Upper lobe of right lung (tissue), 1 donor: ENCODE results near the gene EXOC4. TPM values are rescaled to one million over a fixed set of nuclear protein-coding genes. Genes with fewer than 3 reads are reported as not detected.

Source experiments
- ATAC-seq: fragments of 200-7000 bp; cut with Tn5 transposase; one replicate; pipeline ENCODE4 v1.9.1; 2020; ENCODE audit warnings: mild to moderate bottlenecking, moderate library complexity
- DNase-seq: peaks from one replicate; pipeline ENCODE4 v3.0.0-alpha.2; 2020
- H3K27ac ChIP-seq: fragments of 200-600 bp; one replicate; pipeline ENCODE4 v1.8.0; 2022
- H3K27me3 ChIP-seq: fragments of 200-600 bp; one replicate; pipeline ENCODE4 v1.8.0; 2022; ENCODE audit warnings: mild to moderate bottlenecking
- H3K36me3 ChIP-seq: fragments of 200-600 bp; one replicate; pipeline ENCODE4 v1.8.0; 2022
- H3K4me1 ChIP-seq: fragments of 200-600 bp; one replicate; pipeline ENCODE4 v1.8.0; 2022
- H3K4me3 ChIP-seq: fragments of 200-600 bp; one replicate; pipeline ENCODE4 v1.8.0; 2022; ENCODE audit warnings: mild to moderate bottlenecking
- H3K9me3 ChIP-seq: fragments of 200-600 bp; one replicate; pipeline ENCODE4 v1.8.0; 2022
- CTCF ChIP-seq: fragments of 200-600 bp; IDR thresholded peaks from one replicate; pipeline ENCODE4 v1.8.0; 2022; ENCODE audit warnings: antibody characterized with exemption
- intact Hi-C: fragments of 100-400 bp; cut with DNase I; formaldehyde crosslinking; loops from one replicate; pipeline ENCODE4 v1.11.0; 2022
- total RNA-seq: library from RNA; stranded (reverse); fragmentation: NEBNext Ultra II Directional; extraction: Animal tissue kit (Norgen Biotek cat#: 25700); gene quantifications from one replicate; pipeline ENCODE4 v1.2.1, GENCODE V29; 2021
- donor health status: DM: no; HTN: yes; CAD: no; lungs with severe emphysema.

Gene EXOC4
- total RNA-seq, 1 donor from 2014 or later = 73.5 TPM

- no peaks in the 10 kb centered on the region for H3K27me3 ChIP-seq
- H3K27ac ChIP-seq = no peak overlapping the region
- DNase-seq (no peak), ATAC-seq (no peak)
- no peak overlapping the region for H3K4me3 ChIP-seq
- no peak for TF ChIP-seq CTCF
- H3K36me3 ChIP-seq = no peaks in the 10 kb centered on the region
- intact Hi-C loops = no loop called here
- no peaks in the 10 kb centered on the region for H3K9me3 ChIP-seq
- no peaks in the 10 kb centered on the region for H3K4me1 ChIP-seq
Observed at GRCh38 chr7:133664528-133664927, 411.6 kb downstream of the EXOC4 start.

GRCh38 chr7:133668296-133669060 lies 415.6 kb downstream of the EXOC4 start:
- H3K4me3 ChIP-seq = no peak overlapping the region
- no peak for TF ChIP-seq CTCF
- no peak for DNase-seq
- no peaks in the 10 kb centered on the region for H3K9me3 ChIP-seq
- ATAC-seq = no peak
- H3K4me1 ChIP-seq = no peaks in the 10 kb centered on the region
- H3K36me3 ChIP-seq = no peaks in the 10 kb centered on the region
- H3K27me3 ChIP-seq = no peaks in the 10 kb centered on the region
- H3K27ac ChIP-seq = no peak overlapping the region
- intact Hi-C loops = no loop called here

GRCh38 chr7:133669061-133669455 lies 416.2 kb downstream of the EXOC4 start:
- DNase-seq (no peak), ATAC-seq (no peak)
- TF ChIP-seq CTCF = no peak
- Histone ChIP-seq H3K27ac (no peak overlapping the region), H3K9me3 (no peaks in the 10 kb centered on the region), H3K4me3 (no peak overlapping the region), H3K27me3 (no peaks in the 10 kb centered on the region), H3K36me3 (no peaks in the 10 kb centered on the region), H3K4me1 (no peaks in the 10 kb centered on the region)
- intact Hi-C loops = no loop called here

DNA sequence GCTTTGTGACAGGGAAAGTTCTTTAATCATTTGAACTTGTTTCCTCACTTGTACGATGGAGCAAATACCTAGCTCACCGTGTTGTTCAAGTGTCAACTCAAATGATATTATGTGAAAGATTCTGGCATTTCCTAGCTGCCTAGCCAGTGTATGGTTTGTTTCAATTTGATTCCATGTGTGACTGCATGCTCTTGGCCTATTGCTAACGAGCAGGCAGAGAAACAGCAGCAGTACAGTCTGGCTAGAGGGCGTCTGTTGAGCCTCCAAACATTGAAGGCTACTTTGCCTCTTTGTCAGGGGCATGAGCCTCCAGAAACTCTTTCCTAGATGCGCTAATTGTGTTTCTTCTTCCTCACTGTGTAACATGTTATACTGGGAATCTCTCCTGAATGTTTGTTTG lies 417.4 kb downstream of the EXOC4 start:
- H3K27ac ChIP-seq = no peak overlapping the region
- intact Hi-C loops = no loop called here
- no peak for ATAC-seq
- no peak for DNase-seq
- H3K9me3 ChIP-seq = no peaks in the 10 kb centered on the region
- no peaks in the 10 kb centered on the region for H3K4me1 ChIP-seq
- H3K4me3 ChIP-seq = no peak overlapping the region
- no peaks in the 10 kb centered on the region for H3K27me3 ChIP-seq
- no peaks in the 10 kb centered on the region for H3K36me3 ChIP-seq
- TF ChIP-seq CTCF = no peak

DNA sequence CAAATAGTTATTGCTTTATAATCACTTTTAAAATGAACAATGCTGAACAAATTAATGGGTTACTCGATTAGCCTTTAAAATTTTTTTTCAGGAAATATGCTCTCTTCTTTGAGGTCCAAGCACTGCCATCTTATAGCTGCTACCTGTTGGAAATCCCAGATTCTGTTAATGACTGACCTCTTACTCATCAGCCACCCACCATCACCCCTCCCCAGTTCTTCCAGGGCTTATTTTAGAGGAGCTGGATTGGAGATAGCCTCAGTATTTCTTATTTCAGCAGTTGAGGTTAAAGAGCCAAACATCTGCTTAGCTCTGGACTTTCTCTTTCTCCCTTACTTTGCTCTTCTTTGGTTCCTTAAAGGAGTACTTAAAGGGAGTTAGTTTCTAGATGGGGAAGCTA lies 420.0 kb downstream of the EXOC4 start:
- no peaks in the 10 kb centered on the region for H3K27me3 ChIP-seq
- intact Hi-C loops = no loop called here
- no peak overlapping the region for H3K4me3 ChIP-seq
- DNase-seq = no peak
- H3K4me1 ChIP-seq = no peaks in the 10 kb centered on the region
- H3K9me3 ChIP-seq = no peaks in the 10 kb centered on the region
- TF ChIP-seq CTCF = no peak
- ATAC-seq = no peak
- H3K27ac ChIP-seq = no peak overlapping the region
- H3K36me3 ChIP-seq = no peaks in the 10 kb centered on the region
